ENCODE measurements around the gene SPX. TPM values are rescaled to one million over a fixed set of nuclear protein-coding genes. Genes with fewer than 3 reads are reported as not detected.

SPX gene
- total and polyA plus RNA-seq, 2 donors (not counting 3 experiments of a cell fraction or from before 2014, with no cell fraction given) = 0.06 TPM; not detected in 1

DNA sequence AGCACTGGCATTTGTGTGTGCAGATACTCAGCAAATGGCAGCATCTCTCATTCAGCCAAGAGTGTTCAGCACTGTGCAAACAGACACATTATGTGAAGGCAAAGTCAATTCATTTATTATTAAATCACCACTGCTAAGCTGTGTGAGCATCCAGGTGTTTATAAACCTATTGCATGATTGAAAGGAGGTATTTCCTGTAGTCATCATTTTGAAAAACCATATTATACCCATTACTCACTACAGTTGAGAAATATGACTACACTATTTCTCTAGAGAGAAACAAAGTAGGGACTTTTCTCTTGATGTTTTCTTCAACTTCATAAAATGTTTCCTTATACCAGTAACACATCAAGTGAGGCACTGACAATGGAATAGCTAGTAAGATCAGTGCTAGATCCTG, 13.7 kb downstream of the SPX start:
- FAIRE-seq = no peak
- ChIA-PET POLR2A (no interaction called here), CTCF (interaction anchor here (1.1 kb wide), 1 partner anchor 243 kb away, joined by 3 read pairs; no protein-coding TSS in a partner anchor)
- dilution Hi-C loops (cut with MboI; ENCODE audit: extremely low pct_ligation_motif_present, low sequenced_read_pairs) = no loop called here
- Histone ChIP-seq H3K27ac (ENCODE audit: insufficient read depth, low read depth, low read length) (no peak overlapping the region), H3K4me1 (ENCODE audit: control insufficient read depth, extremely low read depth, insufficient read depth, low read length) (no peaks in the 10 kb centered on the region), H3K4me2 (ENCODE audit: insufficient read depth, low read length) (no peak overlapping the region), H3K9me3 (replicated peaks; ENCODE audit: control insufficient read depth, insufficient read depth, low read length) (no peaks in the 10 kb centered on the region), H2AFZ (ENCODE audit: low read depth, low read length) (no peak overlapping the region), H3K79me2 (ENCODE audit: control insufficient read depth, insufficient read depth, low read length) (no peaks in the 10 kb centered on the region), H3K27me3 (ENCODE audit: control insufficient read depth in 2 of 2, insufficient read depth in 2 of 2, low read length in 2 of 2) (peaks cover 0 to 6% of the 10 kb centered on the region in 2 experiments), H3K9me1 (replicated peaks; ENCODE audit: control insufficient read depth, extremely low read depth, insufficient read depth, low read length) (no peaks in the 10 kb centered on the region), H3K9ac (replicated peaks; ENCODE audit: extremely low read depth, insufficient read depth, low read length) (no peak overlapping the region), H4K20me1 (replicated peaks; ENCODE audit: control insufficient read depth, extremely low read depth, insufficient read depth, low read length) (no peaks in the 10 kb centered on the region), H3K36me3 (ENCODE audit: control insufficient read depth in 2 of 2, extremely low read depth in 1 of 2, insufficient read depth in 2 of 2, low read length in 2 of 2) (no peaks in the 10 kb centered on the region), H3K4me3 (replicated peaks in 1 of 3; ENCODE audit: insufficient read depth in 1 of 3, low read depth in 1 of 3, low read length in 3 of 3) (no peak overlapping the region)
- TF ChIP-seq, protein P1, sequence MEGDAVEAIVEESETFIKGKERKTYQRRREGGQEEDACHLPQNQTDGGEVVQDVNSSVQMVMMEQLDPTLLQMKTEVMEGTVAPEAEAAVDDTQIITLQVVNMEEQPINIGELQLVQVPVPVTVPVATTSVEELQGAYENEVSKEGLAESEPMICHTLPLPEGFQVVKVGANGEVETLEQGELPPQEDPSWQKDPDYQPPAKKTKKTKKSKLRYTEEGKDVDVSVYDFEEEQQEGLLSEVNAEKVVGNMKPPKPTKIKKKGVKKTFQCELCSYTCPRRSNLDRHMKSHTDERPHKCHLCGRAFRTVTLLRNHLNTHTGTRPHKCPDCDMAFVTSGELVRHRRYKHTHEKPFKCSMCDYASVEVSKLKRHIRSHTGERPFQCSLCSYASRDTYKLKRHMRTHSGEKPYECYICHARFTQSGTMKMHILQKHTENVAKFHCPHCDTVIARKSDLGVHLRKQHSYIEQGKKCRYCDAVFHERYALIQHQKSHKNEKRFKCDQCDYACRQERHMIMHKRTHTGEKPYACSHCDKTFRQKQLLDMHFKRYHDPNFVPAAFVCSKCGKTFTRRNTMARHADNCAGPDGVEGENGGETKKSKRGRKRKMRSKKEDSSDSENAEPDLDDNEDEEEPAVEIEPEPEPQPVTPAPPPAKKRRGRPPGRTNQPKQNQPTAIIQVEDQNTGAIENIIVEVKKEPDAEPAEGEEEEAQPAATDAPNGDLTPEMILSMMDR (IDR thresholded peaks at IDR 0.05; ENCODE audit: extremely low read depth in 1 of 2, insufficient read depth in 1 of 2, low read depth in 1 of 2, low read length in 2 of 2) = no peak
- TF ChIP-seq JUN (IDR thresholded peaks at IDR 0.05; ENCODE audit: borderline replicate concordance, insufficient read depth, insufficient read length, low read depth) = no peak
- TF ChIP-seq EZH2 (IDR thresholded peaks at IDR 0.05; ENCODE audit: borderline replicate concordance, low read depth, low read length, severe bottlenecking) = no peak
- TF ChIP-seq, protein P2, sequence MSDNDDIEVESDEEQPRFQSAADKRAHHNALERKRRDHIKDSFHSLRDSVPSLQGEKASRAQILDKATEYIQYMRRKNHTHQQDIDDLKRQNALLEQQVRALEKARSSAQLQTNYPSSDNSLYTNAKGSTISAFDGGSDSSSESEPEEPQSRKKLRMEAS (IDR thresholded peaks at IDR 0.05; ENCODE audit: insufficient read depth, insufficient read length) = no peak
- no peak for TF ChIP-seq MYC (IDR thresholded peaks at IDR 0.05; ENCODE audit: low read depth, low read length)
- no peak for TF ChIP-seq POLR2AphosphoS5 (IDR thresholded peaks at IDR 0.05; ENCODE audit: insufficient read depth, low read depth, low read length)
- TF ChIP-seq POLR2A (IDR thresholded peaks at IDR 0.05; ENCODE audit: low read depth, low read length) = no peak
- TF ChIP-seq FOS (IDR thresholded peaks at IDR 0.05; ENCODE audit: borderline replicate concordance, insufficient read depth, low read length) = no peak
- no peak for DNase-seq (ENCODE audit: low read depth, low spot score)
- no TSS peak for BruUV-seq (replicated peaks)
- intact Hi-C loops (cut with micrococcal nuclease) = no loop called here

Data from endothelial cell of umbilical vein (primary cell).